Erythroblast (primary cell): ENCODE results near the gene CGB1.

Experiments used
- GATA1 ChIP-seq: IDR thresholded peaks from 2 replicates; pipeline ENCODE4 v1.6.1; 2011; ENCODE audit warnings: low read depth, mild to moderate bottlenecking, control low read depth, low read length, moderate library complexity
- POLR2A ChIP-seq: IDR thresholded peaks from 2 replicates; pipeline ENCODE4 v1.6.1; 2011; ENCODE audit warnings: mild to moderate bottlenecking, low read length

DNA sequence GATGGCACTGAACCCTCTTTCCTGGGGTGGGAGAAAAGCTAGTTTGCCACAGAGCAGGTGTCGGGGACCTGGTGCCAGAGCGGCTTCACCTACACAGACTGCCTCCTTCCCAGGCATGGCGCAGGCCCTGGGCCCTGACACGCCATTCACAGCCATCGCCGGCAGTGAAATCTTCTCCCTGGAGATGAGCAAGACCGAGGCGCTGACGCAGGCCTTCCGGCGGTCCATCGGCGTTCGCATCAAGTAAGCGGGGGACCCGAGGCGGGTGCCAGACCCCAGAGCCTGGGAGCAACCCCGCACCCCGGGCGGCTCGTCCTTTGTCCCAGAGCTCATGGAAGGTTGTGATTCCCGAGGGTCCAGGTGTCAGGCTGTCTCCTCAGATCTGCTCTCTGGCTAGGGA, 29.8 kb downstream of the CGB1 start:
- no peak for TF ChIP-seq POLR2A
- TF ChIP-seq GATA1, result no peak
